Hepatic stellate cell (primary cell): ENCODE measurements around the gene CHD1.

Source experiments
- DNase-seq: peaks from one replicate; pipeline ENCODE4 v3.0.0; 2011; ENCODE audit warnings: low spot score

The CHD1 gene

GRCh38 chr5:98807806-98808205 lies 121.0 kb downstream of the CHD1 start:
- DNase-seq, result no peak

- DNase-seq, result no peak
Measured at GRCh38 chr5:98805070-98805469, 123.7 kb downstream of the CHD1 start.

- no peak for DNase-seq
Measured at GRCh38 chr5:98804066-98804465, 124.7 kb downstream of the CHD1 start.
